IPS DF 6.9 (cell line): Measurements from ENCODE around the gene ZNF202.

Experiments used
- DNase-seq: peaks from one replicate; pipeline ENCODE4 v3.0.0-alpha.2; 2013; ENCODE audit warnings: low read depth, low spot score
- H3K27ac ChIP-seq: one replicate; pipeline ENCODE4 v1.5.1; 2013; ENCODE audit warnings: low read length, control low read depth
- H3K27me3 ChIP-seq: 2 replicates; pipeline ENCODE4 v1.6.1; 2013; ENCODE audit warnings: mild to moderate bottlenecking, low read length; ENCODE audit not compliant: control insufficient read depth, insufficient read depth
- H3K36me3 ChIP-seq: 2 replicates; pipeline ENCODE4 v1.6.1; 2013; ENCODE audit warnings: low read length; ENCODE audit not compliant: control insufficient read depth, insufficient read depth
- H3K4me1 ChIP-seq: 2 replicates; pipeline ENCODE4 v1.6.1; 2013; ENCODE audit warnings: low read length; ENCODE audit not compliant: control insufficient read depth, insufficient read depth
- H3K4me3 ChIP-seq: 2 replicates; pipeline ENCODE4 v1.5.1; 2013; ENCODE audit warnings: mild to moderate bottlenecking, low read length
- H3K9me3 ChIP-seq: 2 replicates; pipeline ENCODE4 v1.6.1; 2013; ENCODE audit warnings: low read length, inconsistent platforms; ENCODE audit not compliant: control insufficient read depth, insufficient read depth
- WGBS: extraction: QIAGEN DNeasy Blood & Tissue Kit; methylation state at CpG from one replicate; pipeline ENCODE4 v1.1.7; 2013; ENCODE audit warnings: mixed read lengths, missing lambda C conversion rate; ENCODE audit not compliant: insufficient read length, insufficient coverage; 5-methylcytosine and 5-hydroxymethylcytosine counted together

Gene ZNF202

DNA sequence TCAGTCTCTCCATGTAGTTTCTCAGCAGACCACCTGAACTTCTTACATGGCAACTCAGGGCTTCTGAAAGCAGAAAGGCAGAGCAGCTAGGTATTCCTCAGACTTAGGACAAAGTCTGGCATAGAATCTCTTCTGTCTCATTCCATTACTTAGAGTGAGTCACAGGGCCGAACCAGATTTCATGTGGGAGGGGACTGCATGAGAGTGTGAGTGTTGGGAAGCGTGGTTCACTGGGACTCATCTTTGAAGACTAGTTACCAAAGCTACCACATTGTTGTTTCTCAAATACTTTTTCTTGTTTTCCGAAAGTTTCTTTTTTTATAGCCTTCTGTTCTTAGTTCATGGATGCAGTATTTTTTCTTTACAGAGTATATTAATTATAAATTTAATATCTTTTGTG, 51.0 kb downstream of the ZNF202 start:
- no peaks in the 10 kb centered on the region for H3K4me1 ChIP-seq
- H3K9me3 ChIP-seq = no peaks in the 10 kb centered on the region
- H3K36me3 ChIP-seq = no peaks in the 10 kb centered on the region
- no peak for DNase-seq
- no CpG with 5 or more reads among the region's 3 CpGs for WGBS
- no peak overlapping the region for H3K4me3 ChIP-seq
- H3K27me3 ChIP-seq = no peaks in the 10 kb centered on the region
- no peak overlapping the region for H3K27ac ChIP-seq

DNA sequence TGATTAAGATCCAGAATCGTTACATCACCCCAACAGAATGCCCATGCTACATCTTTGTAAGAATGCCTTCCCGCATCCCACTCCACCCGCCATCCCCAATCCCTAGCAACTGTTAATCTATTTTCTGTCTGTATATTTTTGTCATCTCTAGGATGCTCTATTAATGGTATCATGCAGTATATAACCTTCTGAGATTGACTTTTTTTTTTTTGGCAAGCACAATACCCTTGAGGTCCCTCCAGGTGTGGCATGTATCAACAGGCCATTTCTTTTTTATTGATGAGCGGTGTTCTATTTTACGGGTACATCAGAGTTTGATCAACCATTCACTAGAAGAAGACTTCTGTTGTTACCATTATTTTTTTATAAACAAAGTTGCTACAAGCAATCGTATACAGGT, 56.9 kb downstream of the ZNF202 start:
- DNase-seq = no peak
- Histone ChIP-seq H3K36me3 (no peaks in the 10 kb centered on the region), H3K27ac (no peak overlapping the region), H3K9me3 (no peaks in the 10 kb centered on the region), H3K4me1 (peaks cover 1% of the 10 kb centered on the region; the same call in 1 of the 2 replicates), H3K4me3 (no peak overlapping the region), H3K27me3 (no peaks in the 10 kb centered on the region)
- no CpG with 5 or more reads among the region's 6 CpGs for WGBS

DNA sequence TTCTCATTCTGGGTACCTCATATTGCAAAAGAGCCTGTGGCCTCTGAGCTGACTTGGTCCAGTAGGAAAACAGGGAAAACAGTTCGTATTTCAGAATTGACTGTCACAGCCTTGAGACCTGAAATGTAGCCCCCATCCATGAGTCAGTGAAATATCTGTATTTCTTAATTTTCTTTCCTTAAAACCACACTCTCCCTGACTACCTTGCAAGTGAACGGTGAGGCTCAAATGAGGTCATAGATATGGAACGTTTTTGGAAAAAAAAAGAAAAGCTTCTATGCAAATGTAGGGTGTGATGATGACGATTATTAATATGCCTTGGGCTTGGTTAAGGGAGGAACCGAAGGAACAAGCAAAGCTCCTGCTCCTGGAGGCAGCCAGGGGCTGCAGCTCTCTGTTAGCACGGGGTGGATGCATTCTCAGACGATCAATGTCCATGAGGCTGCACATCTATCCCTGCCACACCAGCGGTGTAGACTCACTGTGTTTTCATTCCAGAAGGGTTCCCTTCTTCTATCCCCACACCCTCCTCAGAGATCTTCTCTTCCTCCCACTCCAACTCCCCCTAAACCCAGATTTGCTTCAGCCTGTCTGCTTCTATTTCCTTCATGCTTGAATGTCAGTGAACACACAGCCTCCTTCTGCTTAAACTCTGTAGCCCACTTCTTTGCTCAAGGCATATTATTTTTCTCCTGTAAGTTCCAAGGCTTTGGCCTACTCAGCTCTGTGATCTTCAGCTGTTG, 57.9 kb downstream of the ZNF202 start:
- Histone ChIP-seq H3K27ac (no peak overlapping the region), H3K4me3 (no peak overlapping the region), H3K4me1 (peaks cover 1% of the 10 kb centered on the region; the same call in 1 of the 2 replicates), H3K36me3 (no peaks in the 10 kb centered on the region), H3K9me3 (no peaks in the 10 kb centered on the region), H3K27me3 (no peaks in the 10 kb centered on the region)
- no CpG with 5 or more reads among the region's 8 CpGs for WGBS
- no peak for DNase-seq

DNA sequence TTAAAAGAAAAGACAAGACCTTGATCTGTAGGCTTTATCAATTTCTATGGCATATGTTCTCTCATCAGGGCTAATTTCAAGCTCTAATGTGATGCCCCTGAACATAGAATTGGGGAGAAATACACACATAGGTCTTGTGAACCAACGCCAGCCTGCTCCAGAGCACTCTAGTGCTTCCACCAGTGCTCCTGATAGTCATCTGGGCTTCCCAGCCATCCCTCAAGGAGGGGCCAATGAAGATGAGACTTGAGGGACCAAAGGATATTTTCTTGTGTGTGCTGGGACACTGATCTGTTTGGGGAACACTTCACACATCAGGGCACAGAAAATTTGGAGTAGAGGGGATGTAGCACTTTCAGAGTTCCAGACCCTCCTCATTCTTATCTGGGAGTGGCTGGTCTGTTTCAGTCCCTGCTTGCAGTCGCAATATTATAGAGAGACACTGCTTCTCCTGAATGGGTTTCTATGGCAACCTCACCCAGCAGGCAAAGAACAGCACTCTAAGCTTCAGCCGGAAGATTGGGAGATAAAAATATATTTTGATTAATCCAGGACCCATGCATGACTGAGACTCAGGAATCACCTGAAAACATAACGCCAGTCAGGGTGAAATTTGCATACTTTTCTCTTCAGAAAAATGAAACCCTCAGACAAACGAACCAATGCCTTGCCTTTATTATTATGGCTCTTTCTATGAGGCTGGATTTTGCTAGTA, 58.6 kb downstream of the ZNF202 start:
- no peak overlapping the region for H3K4me3 ChIP-seq
- no peaks in the 10 kb centered on the region for H3K36me3 ChIP-seq
- no peak for DNase-seq
- no peaks in the 10 kb centered on the region for H3K27me3 ChIP-seq
- H3K27ac ChIP-seq = no peak overlapping the region
- WGBS = no CpG with 5 or more reads among the region's 5 CpGs
- peaks cover 1% of the 10 kb centered on the region; the same call in 1 of the 2 replicates for H3K4me1 ChIP-seq
- no peaks in the 10 kb centered on the region for H3K9me3 ChIP-seq

DNA sequence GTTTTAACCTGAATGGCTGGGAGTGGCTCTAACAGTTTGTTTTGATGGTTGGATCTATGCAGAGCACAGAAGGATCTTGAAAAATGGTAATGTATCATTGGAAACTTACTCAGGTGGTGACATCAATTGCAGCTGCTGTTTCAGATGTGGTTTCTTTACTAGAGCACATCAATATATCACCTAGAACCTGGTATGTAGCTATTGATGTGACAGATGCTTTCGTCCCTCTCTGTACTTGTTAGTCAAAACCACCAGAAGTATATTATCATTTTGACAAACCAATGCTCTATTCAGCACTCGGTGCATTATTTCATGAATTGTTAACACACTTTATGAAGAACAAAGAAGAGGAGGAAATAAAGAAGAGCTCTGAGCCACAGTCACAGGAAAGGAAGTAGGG, 60.4 kb downstream of the ZNF202 start:
- no peak overlapping the region for H3K4me3 ChIP-seq
- H3K4me1 ChIP-seq = peaks cover 1% of the 10 kb centered on the region; the same call in 1 of the 2 replicates
- WGBS = no CpG with 5 or more reads among the region's 2 CpGs
- no peak for DNase-seq
- H3K36me3 ChIP-seq = no peaks in the 10 kb centered on the region
- no peak overlapping the region for H3K27ac ChIP-seq
- H3K27me3 ChIP-seq = no peaks in the 10 kb centered on the region
- H3K9me3 ChIP-seq = no peaks in the 10 kb centered on the region

DNA sequence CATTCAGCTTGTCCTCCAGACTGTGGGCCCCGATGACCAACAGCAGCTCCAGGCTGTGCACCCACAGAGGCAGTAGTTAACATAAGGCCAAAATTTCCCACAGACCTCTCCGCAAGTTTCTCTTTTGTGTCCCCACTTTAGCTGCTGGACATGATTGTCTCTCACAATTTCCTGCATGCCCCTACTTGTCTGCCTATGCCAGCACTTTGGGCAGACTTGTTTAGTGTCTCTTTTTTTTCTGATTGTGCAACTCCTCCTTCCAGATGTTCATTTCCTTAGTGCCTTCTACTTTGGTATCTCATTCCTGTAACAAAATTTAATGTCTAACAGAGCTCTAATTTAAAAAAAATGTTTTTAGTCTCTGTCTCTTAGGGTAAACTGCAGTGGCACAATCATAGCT, 63.2 kb downstream of the ZNF202 start:
- Histone ChIP-seq H3K27ac (no peak overlapping the region), H3K36me3 (no peaks in the 10 kb centered on the region), H3K4me1 (peaks cover 1% of the 10 kb centered on the region; the same call in 1 of the 2 replicates), H3K4me3 (no peak overlapping the region), H3K27me3 (no peaks in the 10 kb centered on the region), H3K9me3 (no peaks in the 10 kb centered on the region)
- no CpG with 5 or more reads among the region's 2 CpGs for WGBS
- no peak for DNase-seq

DNA sequence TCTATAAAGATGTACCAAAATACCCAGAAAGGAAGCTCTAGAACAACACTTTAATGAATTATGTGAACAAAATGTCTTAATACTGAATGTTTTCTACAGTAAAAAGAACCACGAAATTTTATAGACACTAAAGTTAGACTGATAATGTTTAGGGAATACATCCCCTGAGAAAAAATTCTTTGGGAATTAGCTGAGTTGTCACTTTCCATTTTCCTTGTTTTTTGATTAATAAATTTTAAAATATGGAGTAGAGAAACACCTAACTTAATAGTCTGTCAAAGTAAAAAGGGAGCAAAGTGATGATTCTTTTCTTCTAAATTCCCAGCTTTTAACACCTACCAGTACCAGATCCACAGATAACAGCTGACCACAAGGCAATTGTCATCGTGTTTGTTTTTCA, 64.0 kb downstream of the ZNF202 start:
- no peaks in the 10 kb centered on the region for H3K27me3 ChIP-seq
- WGBS = no CpG with 5 or more reads among the region's 2 CpGs
- H3K4me3 ChIP-seq = no peak overlapping the region
- H3K27ac ChIP-seq = no peak overlapping the region
- DNase-seq = no peak
- no peaks in the 10 kb centered on the region for H3K36me3 ChIP-seq
- H3K9me3 ChIP-seq = no peaks in the 10 kb centered on the region
- no peaks in the 10 kb centered on the region for H3K4me1 ChIP-seq

DNA sequence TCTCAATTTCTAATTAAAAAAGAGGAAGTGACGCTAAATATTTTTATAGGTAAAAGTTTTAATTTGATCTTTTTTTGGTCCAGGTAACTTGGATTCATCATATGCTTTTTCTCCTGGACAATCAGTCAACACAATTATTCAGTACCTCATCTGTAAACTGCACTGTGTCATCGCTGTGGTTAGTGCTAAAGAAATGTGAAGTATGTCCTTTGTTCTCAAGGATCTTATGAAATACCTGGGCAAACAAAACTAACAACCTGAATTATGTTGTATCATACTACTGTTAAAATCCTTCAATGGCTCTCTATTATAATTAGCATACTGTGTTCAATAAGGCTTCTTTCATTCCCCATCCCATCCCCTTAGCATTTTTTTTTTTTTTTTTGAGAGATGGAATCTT, 67.2 kb downstream of the ZNF202 start:
- no CpG with 5 or more reads among the region's 2 CpGs for WGBS

More for the DNA sequence above, 67.2 kb downstream of the ZNF202 start:
- no peaks in the 10 kb centered on the region for H3K9me3 ChIP-seq
- DNase-seq = no peak
- H3K4me3 ChIP-seq = no peak overlapping the region
- H3K4me1 ChIP-seq = no peaks in the 10 kb centered on the region
- no peaks in the 10 kb centered on the region for H3K27me3 ChIP-seq
- H3K36me3 ChIP-seq = no peaks in the 10 kb centered on the region
- H3K27ac ChIP-seq = no peak overlapping the region
